ENCODE measurements around the gene ZNF215.
A peak's percentile ranks its signal among the peaks of the same experiment; 100 is the strongest.
"Not testable (repeated sequence)": the region's sequence is repeated elsewhere in the genome, so short reads cannot be mapped to it uniquely, and the experiment has no call there.

ZNF215 gene

DNA sequence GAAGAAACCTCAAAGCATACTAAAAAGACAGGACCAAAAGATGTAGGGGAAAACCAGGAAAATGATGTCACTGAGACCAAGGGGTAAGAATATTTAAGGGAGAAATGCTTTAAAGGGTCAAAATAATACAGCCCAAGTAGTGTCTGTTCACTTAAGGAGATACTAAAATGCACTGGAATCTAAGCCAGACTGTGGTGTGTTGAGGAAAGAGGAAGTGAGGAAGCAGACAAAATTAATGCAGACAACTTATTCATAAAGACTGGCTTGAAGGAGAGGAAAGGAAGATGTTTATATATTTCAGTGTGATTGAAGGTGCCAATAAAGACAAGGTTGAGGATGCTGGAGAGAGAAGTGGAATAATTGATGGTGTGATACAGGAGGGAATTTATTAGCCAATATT is 15.7 kb downstream of the ZNF215 start:
- DNase-seq = peak in 1 of 4 experiments; percentile 22

DNA sequence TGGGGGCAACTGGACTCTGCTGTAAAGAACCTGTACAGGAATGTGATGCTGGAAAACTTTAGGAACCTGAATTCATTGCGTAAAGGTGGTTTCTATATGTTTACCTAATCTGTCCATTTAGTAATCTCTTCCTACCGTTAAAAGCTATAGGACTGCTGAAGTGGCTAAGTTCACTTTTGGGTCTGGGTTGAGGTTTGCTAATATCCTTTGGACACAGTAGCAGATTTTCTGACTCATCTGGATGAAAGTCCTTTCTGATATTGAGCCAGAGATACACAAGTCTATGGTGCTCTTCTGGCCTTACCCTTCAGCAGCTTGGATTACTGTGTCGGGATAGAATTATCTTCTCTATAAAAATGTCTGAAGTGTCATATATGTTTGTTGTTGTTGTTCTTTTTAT is 16.9 kb downstream of the ZNF215 start:
- DNase-seq = no peak

DNA sequence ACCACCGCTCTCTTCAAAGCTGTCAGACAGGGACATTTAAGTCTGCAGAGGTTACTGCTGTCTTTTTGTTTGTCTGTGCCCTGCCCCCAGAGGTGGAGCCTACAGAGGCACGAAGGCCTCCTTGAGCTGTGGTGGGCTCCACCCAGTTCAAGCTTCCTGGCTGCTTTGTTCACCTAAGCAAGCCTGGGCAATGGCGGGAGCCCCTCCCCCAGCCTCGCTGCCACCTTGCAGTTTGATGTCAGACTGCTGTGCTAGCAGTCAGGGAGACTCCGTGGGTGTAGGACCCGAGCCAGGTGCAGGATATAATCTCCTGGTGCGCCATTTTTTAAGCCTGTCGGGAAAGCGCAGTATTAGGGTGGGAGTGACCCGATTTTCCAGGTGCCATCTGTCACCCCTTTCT is 28.0 kb downstream of the ZNF215 start:
- DNase-seq = not testable (repeated sequence)

DNA sequence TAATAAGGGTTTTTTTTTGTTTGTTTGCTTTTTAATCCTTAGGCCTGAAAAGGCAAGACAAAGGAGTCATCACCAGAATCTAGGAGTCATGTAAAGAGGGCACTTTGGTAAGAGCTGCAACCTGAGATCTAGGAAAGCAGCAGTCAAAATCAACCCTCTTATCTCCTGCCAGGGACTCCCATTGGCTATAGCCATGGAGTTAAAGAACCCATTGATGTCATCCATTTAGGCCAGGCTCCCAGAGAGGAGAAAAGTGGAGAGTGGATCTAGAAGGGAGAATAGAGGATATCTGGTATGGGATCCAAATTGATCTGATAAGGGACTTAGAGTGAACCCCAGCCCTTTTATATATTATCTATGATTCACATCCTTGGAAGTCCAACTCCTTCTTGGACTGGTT is 35.9 kb downstream of the ZNF215 start:
- DNase-seq = no peak

DNA sequence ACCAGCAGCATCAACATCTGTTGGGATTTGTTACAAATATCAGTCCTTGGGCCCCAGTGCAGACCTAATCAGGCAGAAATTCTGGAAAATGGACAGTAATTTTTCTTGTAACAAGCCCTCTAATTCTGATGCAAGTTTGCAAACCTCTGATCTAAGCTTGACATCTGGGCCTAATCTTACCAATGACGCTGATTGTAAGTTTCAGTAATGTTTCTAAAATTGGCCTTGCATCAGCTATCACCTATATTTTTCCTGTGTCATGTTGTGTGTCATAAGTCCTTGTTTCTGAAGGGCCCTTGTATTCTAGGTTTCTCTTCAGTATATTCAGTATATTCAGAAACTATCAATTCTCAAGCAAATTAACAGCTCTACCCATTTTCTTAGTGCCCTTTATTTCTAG is 36.4 kb downstream of the ZNF215 start:
- DNase-seq = no peak

DNA sequence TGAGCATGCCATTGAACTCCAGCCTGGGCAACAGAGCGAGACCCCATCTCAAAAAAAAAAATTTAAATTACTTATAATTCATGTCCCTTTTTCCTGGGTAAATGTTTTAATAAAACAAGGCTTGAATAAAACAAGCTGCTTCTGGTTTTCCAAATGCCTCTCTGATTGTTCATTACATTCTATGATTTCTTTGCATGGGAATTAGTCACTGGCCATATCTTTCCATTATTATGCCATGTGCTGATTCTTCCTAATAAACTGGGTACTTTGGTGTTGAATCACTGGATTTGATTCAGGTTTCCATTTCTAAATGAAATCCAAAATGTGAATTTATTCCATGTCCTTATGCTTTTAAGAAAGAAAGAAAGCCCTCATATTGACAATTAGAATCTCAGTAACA is 42.6 kb downstream of the ZNF215 start:
- no peak for DNase-seq

DNA sequence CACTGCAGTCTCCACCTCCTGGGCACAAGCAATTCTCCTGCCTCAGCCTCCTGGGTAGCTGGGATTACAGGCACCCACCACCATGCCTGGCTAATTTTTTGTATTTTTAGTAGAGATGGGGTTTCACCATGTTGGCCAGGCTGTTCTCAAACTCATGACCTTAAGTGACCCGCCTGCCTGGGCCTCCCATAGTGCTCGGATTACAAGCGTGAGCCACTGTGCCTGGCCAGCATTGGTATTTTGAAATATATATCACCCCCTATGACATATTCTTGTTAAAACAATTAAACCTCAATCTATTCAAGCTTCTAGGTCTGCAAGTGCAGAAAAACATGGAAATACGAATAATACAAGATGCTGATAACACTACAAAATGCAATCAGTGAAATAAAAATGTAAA is 43.6 kb downstream of the ZNF215 start:
- DNase-seq = not testable (repeated sequence)

DNA sequence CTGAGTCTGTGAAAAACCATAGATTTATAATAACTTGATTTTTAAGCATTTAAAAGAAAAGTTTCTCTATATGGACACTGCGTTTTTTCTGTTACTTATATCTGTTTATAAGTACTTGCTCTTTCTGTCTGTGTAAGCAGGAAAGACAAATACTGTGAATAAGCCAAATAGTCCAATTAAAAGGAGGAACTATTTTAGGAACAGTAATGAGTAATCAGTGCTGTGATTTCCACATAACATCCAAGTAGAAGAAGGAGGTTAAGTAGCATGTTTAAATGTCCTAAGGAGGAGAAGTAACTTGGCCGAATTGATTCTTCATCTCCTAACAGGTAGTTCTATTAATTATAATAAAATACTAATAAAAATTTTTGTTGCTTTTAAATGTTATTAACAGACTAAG is 53.1 kb downstream of the ZNF215 start:
- DNase-seq = peak in 2 of 4 experiments; percentile 21 to 44

DNA sequence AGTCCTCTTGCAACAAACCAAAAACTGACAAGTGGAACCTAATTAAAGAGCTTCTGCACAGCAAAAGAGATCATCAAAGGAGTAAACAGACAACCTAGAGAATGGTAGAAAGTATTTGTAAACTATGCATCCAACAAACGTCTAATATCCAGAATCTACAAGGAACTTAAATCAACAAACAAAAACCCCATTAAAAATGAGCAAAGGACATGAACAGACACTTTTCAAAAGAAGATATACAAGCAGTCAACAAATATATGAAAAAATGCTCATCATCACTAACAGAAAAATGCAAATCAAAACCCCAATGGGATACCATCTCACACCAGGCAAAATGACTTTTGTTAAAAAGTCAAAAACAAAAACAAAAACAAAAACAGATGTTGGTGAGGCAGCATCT is 60.3 kb downstream of the ZNF215 start:
- DNase-seq = no peak

DNA sequence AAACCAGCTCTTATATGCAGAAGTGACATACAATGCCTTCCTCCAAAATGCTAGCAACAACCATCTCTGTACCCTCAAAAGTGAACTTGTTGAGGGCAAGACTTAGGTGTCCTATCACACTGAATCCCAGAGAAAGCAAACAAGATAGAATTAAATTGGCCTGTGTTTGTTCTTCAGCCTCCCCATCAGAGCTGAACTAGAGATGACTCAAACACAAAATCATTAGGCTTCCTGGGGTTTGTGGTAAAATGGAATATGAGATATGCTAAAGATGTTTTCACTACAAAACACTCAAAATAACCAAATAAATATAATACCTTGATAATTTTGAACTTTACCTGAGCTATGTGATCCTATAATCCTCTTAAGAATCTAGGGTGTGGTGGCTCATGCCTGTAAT is 62.3 kb downstream of the ZNF215 start:
- DNase-seq = no peak

DNA sequence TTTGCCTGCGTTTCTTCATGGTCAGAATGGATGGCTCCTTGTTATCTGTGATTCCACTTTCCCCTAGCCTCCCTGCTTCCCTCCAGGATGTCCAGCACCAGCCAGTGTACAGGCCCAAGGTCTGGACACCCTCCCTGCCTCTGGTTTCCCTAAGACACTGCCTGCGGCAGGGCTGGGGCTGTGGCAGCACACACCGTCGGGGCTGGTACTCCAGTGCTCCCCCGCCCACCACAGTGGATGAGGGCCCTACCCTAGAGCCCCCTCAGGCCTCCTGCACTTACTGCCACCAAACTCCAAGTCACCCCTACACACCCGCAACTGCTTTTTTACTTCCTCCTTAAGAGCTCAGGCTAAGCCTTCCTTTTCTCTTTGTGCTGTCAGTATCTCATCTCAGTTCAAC is 65.0 kb downstream of the ZNF215 start:
- DNase-seq = no peak

DNA sequence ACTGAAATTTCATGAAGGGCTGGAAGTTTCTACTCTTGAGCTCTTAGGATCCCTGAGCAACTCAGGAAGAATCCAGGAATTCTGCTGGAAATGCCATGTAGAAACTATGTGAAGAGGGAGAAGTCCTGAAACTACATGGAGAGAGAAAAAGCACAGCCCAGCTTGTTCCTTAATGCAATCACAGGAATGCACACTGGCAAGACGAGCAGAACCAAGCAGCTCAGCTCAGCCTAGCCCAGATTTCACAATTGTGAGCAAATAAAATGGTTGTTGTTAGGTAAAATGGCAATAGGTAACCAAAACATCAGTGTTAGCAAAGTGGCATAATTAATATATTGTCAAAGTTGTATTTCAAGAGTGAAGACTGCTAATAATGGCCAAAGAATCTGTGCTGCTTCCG is 65.8 kb downstream of the ZNF215 start:
- no peak for DNase-seq

DNA sequence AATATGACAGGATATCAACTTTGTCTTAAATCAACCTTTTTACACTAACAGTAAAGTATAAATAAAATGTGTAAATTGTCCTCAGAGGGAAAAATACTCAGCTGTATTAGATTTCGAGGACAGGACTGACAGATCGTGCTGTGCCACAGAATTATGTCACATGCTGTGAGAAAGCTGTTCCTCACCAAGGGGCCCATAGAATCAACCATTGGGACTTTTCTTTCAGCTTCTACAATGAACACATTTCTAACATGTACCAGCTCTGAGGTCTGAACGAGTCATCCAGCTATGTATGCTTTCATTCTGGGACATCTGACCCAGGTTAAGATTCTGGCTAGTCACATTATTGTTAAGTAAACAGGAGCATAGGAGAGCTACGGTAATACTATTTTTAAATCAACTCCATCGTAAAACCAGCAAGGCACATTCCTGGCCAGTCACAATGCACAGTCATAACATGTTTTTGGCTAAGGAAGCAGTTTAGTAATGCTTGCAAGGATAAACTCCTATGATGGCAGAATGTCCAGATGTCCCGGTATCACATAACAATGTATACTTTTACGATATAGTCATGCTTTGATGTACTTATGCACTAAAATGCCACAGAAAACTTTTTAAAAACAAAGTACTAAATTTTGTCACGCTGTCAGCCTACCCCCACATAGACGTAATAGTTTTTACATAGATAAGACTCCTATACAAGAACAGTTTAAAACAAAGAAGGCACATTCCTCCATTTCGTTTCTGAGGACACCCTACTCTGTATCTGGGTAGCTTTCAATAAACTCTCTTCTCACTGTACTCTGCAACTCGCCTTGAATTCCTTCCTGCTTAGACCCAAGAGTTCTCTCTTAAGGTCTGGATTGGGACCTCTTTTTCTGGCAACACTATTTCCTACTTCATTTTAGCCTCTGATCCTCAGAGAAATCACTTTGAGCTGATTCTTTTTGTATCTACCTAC is 66.5 kb downstream of the ZNF215 start:
- DNase-seq = no peak

DNA sequence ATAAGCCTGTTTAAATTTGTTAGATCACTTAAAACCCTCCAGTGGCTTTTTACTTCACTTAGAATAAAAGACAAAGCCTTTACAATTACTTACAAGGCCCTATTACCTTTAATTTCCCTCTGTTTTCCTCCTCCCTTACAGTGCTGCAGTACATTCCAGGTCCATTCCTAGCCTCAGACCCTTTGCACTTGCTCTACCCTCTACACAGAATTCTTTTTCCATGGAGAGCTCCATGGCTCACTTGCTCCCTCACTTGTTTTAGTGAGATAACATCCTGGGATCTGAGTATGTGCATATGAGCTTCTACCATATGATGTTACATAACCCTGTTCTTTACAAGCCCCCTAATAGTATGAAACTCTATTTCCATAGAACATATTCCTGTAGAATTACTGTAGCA is 69.5 kb downstream of the ZNF215 start:
- DNase-seq = no peak

DNA sequence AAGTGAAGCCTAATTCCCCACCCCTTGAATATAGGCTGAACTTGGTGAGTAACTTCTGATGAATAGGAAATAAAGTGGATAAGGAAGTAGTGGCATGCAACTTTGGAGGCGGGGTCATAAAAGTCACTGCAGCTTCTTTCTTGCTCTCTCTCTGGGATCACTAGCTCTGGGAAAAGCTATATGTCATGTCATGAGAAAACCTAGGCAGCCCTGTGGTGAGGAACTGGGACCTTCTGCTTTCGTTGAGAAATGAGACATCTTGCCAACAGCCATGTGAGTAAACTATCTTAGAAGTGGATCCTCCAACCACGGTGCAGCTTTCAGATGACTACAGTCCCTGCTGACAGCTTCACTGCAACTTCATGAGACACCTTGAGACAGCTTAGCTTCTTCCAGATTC is 78.3 kb downstream of the ZNF215 start:
- peak; percentile 84 to 95 (median 89) for DNase-seq
